Superior temporal gyrus (tissue), 1 donor: ENCODE measurements around the gene UBA3.

Experiments used
- DNase-seq: peaks from one replicate; pipeline ENCODE4 v3.0.0-alpha.2; 2016; ENCODE audit errors: extremely low spot score

UBA3 gene

GRCh38 chr3:69099576-69099975, 19.4 kb upstream of the UBA3 start:
- DNase-seq, result no peak

GRCh38 chr3:69097407-69098086, 17.4 kb upstream of the UBA3 start:
- no peak for DNase-seq

GRCh38 chr3:69096299-69096698, 16.1 kb upstream of the UBA3 start:
- no peak for DNase-seq

- no peak for DNase-seq
These were observed 15.5 kb upstream of the UBA3 start for GRCh38 chr3:69095636-69096035.

GRCh38 chr3:69094467-69095205, 14.5 kb upstream of the UBA3 start:
- DNase-seq, result peak; percentile 77

- peak; percentile 81 for DNase-seq
These were observed 11.9 kb upstream of the UBA3 start for GRCh38 chr3:69092030-69092516.

- DNase-seq, result no peak
These were observed 11.3 kb upstream of the UBA3 start for GRCh38 chr3:69091389-69092029.

GRCh38 chr3:69090021-69090420, 9.9 kb upstream of the UBA3 start:
- DNase-seq, result peak; percentile 36

GRCh38 chr3:69088063-69088462, 7.9 kb upstream of the UBA3 start:
- no peak for DNase-seq

GRCh38 chr3:69087030-69087791, 7.0 kb upstream of the UBA3 start:
- DNase-seq, result no peak

GRCh38 chr3:69085833-69086722, 5.9 kb upstream of the UBA3 start:
- DNase-seq, result peak; percentile 86

- no peak for DNase-seq
These were observed 5.1 kb upstream of the UBA3 start for GRCh38 chr3:69085168-69085832.

GRCh38 chr3:69084326-69085167, 4.4 kb upstream of the UBA3 start, which contains the start of gene ARL6IP5:
TSS of gene ARL6IP5 (plus strand) at chr3:69084937. CDS start at chr3:69085048, 111 bp downstream.
- DNase-seq, result peak; percentile 97

GRCh38 chr3:69082805-69083204, 2.6 kb upstream of the UBA3 start:
- DNase-seq, result peak; percentile 51

- DNase-seq, result no peak
These were observed 2.2 kb upstream of the UBA3 start for GRCh38 chr3:69082361-69082760.

GRCh38 chr3:69081583-69082262, 1.6 kb upstream of the UBA3 start:
- DNase-seq, result no peak

GRCh38 chr3:69079269-69080159, 651 bp downstream of the UBA3 start:
- DNase-seq, result peak; percentile 53

- no peak for DNase-seq
These were observed 7.2 kb downstream of the UBA3 start for GRCh38 chr3:69072928-69073327.
